Mammary epithelial cell (primary cell): ENCODE results near the gene COL26A1.

Experiments used
- EZH2 ChIP-seq: IDR thresholded peaks from 2 replicates; pipeline ENCODE4 v1.6.1; 2012; ENCODE audit warnings: low read length, inconsistent platforms, borderline replicate concordance
- TF ChIP-seq, protein P1 (sequence below), 2 donors: IDR thresholded peaks in 1 of 2; conservative IDR thresholded peaks in 1 of 2; 2 replicates each; pipeline ENCODE4 v1.5.1; 2011 to 2012; ENCODE audit warnings: inconsistent platforms in 2 of 2, low read length in 2 of 2, mild to moderate bottlenecking in 2 of 2, control low read depth in 1 of 2, low read depth in 1 of 2; ENCODE audit not compliant: insufficient read depth in 1 of 2; ENCODE audit errors: extremely low read depth in 1 of 2

DNA sequence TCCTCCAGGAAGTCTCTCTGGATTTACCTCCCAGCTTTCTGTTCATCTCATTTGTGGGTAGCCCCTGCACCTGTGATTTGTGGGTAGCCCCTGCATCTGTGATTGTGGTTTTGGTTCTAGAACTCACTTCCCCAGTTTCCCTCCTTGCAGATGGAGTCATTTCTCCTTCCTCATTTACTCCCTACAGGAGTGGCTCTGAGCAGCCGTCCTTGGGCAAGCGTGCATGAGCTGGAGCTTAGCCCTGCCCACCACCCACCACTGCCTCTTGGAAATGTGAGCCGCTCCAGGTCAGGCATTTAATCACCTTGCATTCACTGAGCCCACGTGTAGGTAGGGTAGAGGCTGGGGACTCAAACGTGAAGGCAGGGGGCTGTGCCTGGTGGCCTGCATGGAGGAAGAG, 8.2 kb downstream of the COL26A1 start:
- TF ChIP-seq, protein P1, sequence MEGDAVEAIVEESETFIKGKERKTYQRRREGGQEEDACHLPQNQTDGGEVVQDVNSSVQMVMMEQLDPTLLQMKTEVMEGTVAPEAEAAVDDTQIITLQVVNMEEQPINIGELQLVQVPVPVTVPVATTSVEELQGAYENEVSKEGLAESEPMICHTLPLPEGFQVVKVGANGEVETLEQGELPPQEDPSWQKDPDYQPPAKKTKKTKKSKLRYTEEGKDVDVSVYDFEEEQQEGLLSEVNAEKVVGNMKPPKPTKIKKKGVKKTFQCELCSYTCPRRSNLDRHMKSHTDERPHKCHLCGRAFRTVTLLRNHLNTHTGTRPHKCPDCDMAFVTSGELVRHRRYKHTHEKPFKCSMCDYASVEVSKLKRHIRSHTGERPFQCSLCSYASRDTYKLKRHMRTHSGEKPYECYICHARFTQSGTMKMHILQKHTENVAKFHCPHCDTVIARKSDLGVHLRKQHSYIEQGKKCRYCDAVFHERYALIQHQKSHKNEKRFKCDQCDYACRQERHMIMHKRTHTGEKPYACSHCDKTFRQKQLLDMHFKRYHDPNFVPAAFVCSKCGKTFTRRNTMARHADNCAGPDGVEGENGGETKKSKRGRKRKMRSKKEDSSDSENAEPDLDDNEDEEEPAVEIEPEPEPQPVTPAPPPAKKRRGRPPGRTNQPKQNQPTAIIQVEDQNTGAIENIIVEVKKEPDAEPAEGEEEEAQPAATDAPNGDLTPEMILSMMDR (conservative IDR thresholded peaks at IDR 0.05 in 1 of 2, IDR thresholded peaks at IDR 0.05 in 1 of 2; ENCODE audit: extremely low read depth in 1 of 2, insufficient read depth in 1 of 2, low read depth in 1 of 2, low read length in 2 of 2): no peak
- no peak for TF ChIP-seq EZH2
